Dedifferentiated amniotic fluid mesenchymal stem cell (primary cell): ENCODE data around the gene ISG15.
"Not testable (repeated sequence)": the region's sequence is repeated elsewhere in the genome, so short reads cannot be mapped to it uniquely, and the experiment has no call there.

Experiments used
- DNase-seq: peaks from one replicate; pipeline ENCODE4 v3.0.0-alpha.2; 2016; ENCODE audit errors: extremely low spot score

The ISG15 gene

DNA sequence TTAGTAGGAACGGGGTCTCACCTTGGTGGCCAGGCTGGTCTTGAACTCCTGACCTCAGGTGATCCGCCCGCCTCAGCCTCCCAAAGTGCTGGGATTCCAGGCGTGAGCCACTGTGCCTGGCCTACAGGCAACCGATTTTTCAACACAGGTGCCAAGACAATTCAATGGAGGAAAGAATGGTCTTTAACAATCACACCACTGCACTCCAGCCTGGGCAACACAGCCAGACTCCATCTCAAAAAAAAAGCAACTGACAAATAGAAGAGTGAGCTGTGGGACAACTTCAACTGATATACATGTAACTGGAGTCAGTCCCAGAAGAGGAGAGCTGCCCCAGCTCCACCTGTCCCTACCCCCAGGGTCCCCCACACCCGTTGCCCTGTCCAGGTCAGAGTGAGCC, 18.8 kb upstream of the ISG15 start:
- not testable (repeated sequence) for DNase-seq

DNA sequence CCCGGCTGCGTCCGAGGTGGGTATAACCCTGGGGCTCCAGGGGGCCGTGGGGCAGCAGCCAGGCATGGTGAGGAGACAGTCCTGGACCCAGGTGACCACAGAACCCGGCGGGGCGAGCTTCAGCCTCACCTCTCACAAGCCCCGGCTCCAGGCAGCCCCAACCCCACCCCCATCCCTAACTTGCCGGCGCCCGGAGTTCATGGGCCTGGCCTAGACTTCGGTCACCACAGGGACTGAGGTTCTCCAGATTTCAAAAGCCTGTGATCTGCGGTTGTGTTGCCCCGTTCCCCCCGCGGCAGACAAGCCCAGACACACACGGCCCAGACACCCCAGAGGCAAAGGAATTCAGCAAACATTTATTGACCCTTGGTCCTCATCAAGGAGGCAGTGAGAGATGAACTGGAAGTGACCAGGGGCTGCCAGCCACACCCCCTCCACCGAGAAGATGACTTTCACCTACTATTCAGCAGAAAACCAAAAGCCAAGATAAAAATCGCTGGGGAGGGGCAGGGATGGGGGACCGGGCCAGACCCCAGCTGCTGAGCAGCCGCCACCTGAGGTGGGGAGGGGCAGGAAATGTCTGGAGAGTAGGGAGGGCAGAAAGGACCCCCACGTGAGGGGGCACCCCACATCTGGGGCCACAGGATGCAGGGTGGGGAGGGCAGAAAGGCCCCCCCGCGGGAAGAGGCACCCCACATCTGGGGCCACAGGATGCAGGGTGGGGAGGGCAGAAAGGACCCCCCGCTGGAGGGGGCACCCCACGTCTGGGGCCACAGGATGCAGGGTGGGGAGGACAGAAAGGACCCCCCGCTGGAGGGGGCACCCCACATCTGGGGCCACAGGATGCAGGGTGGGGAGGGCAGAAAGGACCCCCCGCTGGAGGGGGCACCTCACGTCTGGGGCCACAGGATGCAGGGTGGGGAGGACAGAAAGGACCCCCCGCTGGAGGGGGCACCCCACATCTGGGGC, 17.3 kb upstream of the ISG15 start:
- no peak for DNase-seq

DNA sequence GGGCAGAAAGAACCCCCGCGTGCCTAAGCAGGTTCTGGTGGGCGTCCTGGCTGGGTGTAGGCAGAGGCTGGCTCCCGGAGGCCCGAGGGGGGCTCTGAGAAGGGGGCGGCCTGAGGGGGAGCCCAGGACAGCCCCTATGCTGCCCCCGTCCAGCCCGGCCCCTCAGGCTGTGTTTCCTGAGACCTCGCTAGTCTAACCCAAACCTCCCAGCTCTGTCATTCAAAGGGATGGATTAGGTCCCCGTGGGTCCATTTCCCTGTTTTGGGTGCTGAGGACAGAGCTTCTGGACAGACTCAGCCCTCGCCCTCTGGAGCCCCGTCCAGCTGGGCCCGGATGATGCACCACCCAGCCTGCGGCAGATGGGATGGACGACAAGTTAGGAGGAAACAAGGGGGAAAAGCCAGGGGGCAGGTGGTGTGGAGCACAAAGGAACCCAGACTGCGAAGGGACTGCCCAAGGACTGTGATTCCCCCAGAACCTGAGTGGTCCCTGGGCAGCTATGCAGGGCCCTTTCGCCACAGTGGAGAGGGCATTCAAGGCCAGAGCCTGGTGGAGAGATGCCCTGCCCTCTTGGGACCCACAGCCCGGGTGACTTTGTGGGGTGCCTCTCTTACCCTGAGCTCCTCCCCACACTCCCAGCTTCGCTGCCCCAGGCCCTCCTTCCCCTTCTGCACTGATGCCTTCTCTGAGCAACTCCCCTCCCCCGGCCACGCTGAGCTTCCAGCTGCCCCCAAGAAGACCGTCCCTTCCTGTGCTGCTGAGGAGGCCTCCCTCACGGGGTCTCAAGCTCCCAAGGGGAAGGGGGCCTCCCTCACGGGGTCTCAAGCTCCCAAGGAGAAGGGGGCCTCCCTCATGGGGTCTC, 16.2 kb upstream of the ISG15 start:
- DNase-seq: no peak

DNA sequence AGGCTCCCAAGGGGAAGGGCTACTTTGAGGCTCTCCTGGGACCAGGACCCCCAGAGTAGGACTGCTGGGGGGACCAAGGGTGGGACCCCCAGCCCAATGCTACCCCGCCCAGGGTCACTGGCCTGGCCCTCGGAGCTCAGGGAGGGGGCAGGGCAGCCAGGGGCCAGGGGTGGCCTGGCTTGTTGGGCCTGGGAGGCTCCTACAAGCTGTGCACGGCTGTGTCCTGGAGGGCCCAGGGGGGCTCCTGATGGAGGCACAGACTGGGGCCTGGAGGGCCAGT, 15.6 kb upstream of the ISG15 start:
- no peak for DNase-seq

DNA sequence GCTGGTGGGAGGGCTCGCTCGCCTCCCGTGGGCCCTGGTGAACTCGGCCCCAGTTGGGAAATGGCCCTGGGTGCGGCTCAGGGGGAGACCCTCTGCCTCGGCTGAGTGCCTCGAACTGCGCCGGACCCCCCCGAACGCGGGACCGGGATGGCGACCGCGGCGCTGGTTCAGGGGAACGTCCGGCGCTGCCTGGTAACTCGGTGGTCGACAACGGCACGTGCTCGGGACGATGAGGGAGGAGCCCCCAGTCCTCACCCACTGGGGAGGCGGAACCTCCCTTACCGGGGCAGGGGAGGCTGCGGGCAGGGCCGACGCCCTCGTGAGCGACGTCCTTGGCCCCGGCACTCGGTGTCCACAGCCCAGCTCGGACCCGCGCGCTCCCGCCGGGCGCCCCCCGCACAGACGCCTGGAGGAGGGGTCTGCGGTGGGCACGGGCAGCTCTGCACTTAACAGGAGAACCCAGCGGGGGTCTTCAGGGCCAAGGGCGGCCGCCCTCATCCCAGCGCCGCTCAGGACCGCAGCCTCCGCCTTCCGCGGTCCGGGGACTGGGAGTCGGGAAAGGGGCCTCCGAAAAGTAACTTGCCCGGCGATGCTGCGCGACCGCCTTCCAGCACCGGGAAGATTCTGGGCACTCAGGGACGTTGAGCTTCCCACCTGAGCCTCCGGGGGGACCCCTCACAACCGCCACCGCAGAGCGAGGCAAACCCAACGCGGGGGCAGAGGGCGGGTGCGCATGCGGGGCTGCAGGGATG, 15.1 kb upstream of the ISG15 start:
- no peak for DNase-seq

DNA sequence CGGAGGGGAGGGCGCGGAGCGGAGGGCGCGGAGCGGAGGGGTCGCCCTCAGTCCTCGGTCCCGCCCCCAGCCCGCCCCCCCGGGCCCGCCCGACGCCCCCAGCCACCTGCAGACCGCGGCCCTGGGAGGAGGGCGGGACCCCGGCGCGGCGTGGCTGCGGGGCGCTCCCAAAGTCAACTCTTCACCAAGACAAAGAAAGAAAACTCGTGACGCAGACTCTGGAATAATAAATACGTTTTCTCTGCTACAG, 14.6 kb upstream of the ISG15 start:
- no peak for DNase-seq

DNA sequence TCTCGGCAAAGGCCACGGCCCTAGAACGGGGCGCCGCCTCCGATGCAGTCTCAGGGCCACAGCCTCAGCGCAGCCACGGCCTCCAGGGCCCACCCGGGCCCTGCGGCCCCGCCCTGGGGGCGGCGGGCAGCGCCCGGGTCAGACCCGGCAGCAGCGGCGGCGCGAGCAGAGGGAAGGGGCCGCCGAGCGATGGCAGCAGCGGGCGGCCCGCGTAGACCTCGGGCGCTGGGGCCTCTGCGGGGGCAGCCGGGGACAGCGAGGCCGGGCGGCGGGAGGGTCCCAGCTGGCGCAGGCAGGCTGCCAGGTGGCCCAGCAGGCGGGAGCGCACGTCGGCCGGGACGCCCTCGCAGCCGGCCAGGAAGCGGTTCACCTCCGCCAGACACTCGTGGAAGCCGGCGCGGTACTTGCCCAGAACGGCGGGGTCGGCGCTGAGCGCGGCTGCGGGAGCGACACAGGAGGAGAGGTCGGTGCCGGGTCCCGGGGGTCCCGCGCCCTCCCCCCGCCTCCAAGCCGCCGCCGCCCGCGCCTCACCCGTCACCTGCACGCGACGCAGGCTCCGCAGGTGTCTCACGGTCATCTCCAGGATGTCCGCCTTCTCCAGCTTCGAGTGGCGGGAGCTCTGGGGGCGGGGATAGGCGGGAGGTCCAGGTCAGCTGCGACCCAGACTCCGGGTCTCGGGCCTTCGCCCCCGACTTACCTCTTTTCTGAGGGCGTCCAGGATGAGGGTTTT, 14.1 kb upstream of the ISG15 start:
- no peak for DNase-seq

DNA sequence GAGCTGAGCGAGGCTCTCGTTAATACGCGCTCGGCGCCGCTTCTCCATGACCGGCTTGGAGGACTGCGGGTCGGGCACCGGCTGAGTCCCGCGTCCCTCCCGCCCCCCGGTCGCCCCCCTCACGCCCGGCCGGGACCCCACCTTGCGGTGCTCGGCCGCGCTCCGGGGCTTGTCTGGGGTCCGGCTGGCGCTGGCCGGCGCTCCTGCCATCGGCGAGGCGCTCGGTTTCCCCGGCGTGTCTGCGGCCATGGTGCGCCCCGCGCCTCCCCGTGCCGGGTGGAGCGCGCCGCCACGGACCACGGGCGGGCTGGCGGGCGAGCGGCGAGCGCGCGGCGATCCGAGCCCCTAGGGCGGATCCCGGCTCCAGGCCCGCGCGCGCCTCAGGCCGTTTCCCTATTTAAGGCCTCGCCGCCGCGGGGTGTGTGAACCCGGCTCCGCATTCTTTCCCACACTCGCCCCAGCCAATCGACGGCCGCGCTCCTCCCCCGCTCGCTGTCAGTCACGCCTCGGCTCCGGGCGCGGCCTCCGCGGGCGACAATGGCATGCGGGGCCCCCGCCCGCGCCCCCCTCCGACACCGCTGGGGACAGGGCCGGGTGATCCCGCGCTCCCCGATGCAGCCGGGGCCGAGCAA, 13.5 kb upstream of the ISG15 start, which contains the start of gene HES4:
HES4 (minus strand) TSS at position 373 of the 632 bp plus-strand sequence; CDS start at position 249, 124 bp downstream.
- peak; percentile 83 for DNase-seq

DNA sequence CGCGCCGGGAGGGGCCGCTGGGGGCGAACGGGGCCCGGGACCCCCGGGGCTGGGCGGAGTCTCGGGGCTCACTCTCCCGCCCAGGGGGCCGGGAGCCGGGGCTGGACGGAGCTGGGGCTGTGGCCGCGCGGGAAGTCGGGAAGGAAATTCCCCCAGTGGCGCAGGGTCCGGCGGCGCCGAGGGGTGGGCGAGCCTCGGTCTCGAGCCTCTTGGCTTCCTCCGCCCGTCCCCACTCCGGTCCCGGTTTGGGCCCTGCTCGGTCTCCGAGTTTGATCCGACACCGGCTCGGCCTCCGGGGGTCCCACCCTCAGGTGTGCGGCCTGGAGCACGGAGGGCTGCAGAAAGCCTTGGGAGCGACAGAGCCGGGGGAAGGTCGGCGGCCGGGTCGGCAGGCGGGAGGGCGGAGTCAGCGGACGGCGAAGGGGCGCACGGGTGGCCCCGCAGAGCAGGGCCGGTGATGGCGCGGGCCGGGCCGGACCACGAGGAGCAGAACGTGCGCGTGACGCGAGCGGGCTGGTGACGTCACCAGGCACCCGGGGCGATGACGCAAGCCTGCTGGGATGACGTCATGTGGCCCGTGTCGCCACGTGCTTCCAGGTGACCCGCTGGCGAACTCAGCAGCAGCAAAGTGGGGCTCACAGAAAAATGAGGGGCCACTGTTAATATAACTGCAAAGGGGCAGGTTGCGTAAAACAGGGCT, 12.8 kb upstream of the ISG15 start:
- DNase-seq: peak; percentile 54

DNA sequence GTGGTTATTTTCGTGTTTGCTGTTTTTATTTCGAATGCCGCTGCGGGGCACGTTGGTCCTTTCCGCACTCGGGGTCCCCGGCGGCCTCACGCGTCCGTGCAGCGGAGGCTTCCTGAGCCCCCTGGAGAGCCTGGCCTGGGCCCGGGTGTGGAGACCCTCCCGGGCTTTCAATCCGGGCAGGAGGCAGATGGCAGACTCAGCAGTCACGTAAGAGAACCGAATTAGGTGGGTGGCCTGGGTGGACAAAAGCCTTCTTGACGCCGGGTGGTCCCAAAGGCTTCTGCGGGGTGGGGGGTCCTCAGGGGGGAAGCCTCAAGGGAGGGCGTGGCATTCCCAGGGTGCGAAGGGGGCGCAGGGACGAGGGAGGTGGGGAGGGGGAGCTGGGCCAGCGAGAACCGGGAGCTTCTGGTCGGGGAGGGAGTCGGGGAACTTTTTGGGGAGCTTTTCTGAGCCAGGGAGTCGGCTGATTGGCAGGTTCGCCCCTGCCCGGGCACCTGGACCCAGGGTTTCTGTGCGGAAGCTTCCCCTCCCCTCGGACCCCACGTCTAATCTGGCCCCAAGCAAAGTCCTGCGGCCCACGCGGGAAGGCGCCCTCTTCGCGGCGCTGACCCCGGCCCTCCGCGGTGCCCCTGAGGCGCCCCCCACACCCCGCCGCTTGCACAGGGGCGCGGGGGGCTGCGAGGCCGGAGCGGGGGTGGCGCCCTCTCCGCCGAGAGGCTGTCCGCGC, 12.1 kb upstream of the ISG15 start:
- DNase-seq: no peak

DNA sequence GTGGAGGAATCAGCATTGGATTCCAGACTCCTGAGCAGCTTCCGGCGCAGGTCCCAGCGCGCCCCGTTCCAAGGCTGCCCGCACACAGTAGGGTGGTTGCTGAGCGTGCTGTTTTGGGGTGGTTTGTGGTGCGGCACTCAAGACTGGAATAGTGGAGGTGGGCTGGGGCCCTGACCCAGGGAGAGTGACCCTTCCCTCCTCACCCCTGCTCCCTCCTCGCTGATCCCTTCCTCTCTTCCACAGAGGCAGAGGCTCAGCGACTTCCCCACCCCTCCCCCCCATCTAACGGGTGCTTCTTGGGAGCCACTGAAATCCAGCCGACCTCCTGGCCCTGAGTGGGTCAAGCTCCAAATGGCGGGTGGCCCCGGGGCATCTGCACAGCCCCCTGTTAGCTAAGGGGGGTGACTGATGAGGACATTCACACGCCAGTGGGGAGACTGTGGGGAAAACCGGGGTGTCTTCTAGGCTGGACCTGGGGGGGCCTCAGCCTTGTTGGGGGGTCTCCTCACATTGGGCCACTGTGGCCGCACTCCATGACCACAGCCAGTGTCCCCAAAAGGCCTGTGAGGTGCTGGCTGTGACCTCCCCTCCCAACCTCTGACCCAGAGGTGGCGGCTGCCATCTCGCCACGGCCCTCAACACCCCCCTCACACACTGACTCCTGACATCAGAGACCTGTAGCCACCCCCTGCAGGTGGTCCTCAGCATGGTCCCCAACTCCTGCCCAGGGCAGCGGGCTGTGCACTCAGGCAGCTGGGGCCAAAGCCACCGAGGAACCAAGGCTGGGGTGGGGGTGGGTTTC, 9.5 kb upstream of the ISG15 start:
- DNase-seq: no peak

DNA sequence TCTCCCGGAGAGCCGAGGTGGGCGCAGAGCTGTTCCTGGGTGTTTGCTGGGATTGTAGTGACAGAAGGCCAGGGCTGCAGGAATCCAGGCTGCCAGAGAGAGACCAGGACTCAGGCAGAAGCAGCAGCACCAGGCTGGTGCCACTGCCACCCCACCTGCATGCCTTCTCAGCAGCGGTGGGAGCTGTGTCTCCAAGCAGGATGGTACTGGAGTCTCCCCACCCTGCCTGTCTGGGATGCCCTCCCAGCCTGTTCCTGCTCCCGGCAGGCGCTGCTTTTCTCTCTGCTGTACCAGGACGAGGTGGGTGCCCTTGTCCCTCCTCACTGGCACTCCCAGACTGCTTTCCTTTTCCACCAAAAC, 8.9 kb upstream of the ISG15 start:
- DNase-seq: no peak

DNA sequence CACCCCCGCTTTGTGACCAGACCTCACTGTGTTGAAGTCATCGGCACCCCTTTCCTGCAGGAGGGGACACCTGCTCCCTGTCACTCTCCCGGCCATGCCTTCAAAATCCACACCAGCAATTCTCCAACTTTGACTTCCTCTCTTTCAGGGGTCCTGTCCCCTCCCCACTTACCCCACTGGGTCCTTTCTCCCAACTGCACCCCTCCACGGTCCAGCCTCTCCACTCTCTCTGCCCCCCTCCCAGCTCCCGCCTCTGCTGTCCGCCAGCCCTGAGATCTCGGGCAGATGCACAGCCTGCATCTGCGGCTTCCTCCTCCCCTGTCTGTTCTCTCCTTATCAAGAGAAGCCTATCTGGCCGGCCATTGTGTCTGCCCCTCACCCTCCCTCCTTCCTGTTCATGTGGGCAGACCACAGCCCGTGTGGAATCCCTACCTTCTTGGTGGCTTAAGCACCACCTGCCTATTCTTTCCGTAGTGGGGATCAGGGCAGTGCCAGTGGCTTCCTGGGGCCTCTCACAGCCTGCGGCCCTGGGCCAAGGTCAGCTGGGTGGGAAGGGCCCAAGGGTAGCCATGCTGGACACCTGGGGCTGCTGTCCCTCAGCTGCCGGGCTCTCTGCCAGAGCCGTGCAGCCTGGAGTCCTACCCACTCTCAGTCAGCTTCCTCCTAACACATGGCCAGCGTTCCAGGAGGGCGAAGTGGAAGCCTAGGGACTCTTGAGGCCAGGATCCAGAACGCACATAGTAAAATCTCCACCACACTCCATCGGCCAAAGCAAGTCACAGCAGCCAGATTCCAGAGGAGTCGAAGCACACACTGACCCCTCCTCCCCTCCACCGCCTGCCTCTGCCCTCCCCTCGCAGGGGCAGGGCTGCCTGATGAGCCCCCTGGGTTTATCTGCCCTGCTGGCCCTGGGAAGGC, 8.3 kb upstream of the ISG15 start:
- no peak for DNase-seq

DNA sequence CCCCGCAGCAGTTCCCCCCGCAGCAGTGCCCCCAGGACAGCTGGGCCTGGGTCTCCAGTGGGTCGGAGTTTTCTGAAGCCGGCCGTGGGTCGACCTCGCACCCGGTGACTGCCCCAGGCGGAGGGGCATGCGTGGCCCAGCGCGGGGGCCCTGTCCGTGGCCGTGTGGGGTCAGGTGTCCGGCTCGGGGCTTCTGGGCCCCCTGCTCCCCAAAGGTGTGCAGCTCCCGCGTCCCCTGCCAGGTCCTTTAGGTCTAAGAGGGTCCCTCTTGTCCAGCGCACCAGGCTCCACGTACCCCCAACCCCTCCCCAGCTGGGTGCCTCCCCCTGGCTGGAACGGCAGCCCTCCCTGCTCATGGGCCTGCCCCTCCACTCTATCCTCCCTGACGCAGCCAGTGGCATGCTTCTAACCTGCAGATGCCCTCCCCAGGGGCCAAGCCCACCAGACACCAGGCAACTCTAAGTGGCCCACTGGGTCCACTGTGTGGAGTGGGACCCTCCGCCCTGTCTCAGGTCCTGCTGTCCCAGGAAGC, 7.5 kb upstream of the ISG15 start:
- no peak for DNase-seq

DNA sequence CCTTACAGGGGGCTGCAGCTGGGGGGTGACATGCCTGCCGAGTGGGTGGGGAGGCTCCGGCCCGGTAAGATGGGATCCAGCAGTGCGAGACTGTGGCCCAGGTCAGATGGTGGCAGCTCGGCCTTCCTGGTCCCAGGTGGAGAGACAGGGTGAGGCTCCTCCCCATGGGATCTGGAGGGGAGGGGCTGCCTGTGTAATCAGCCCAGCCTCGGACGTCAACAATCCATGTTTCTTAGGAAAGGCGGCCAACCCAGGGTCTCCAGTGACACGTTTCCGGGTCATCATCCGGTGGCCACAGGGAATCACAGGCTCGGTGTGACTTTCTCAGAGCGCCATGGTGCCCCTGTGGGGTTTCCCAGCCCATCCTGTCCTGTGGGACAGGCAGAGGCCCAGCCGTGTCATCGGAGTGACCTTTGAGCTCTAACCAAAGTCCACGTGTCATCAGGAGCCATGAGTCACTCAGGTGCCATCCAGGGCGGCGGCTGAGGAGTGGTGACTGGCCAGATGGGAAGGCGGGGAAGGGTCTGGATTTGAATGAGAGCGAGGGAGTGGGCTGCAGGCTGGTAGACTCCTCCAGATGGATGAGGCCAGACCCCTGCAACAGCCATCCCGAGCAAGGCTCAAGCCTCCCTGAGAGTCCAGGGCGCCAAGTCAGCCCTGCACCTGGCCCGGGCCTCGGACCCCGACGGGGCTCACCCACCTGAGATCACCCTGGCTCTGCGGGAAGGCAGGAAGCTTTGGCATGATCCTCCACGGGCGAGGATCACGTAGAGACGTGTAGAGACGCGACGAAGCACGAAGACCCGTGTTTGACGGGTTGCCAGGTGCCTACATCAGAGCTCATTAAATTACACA, 6.8 kb upstream of the ISG15 start:
- no peak for DNase-seq

DNA sequence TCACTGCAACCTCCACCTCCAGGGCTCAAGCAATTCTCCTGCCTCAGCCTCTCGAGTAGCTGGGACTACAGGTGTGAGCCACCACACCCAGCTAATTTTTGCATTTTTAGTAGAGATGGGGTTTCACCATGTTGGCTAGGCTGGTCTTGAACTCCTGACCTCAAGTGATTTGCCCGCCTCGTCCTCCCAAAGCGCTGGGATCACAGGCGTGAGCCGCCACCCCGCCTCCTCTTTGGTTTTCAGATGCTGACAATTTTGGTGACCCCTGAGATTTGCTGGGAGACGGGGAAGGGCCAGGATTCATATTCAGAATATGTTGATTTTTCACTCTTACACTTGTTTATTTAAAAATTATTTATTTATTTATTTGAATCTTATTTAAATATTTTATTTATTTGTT, 3.2 kb upstream of the ISG15 start:
- DNase-seq: not testable (repeated sequence)

DNA sequence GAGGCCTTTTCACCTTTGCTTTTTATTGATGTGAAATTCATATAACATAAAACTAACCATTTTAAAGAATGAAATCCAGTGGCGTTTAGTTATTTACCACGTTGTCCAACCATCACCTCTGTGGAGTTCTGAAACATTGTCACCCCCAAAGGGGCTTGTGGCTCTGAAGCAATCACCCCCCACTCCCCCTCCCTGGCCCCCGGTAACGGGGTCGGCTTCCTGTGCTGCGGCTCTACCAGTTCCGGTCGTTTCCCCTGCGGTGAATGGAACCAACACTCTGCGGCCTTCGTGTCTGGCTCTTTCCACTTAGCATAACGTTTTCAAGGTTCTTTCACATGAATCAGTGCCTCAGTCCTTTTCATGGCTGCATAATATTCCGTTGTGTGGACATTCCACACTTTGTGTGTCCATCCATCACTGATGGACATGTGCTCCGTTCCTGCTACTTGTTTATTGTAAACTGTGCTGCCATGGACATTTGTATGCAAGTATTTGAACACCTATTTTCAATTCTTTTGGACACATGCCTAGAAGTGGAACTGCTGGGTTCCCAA, 1.8 kb upstream of the ISG15 start:
- DNase-seq: no peak
